ENCODE measurements around the gene HOXB3.
A peak's percentile ranks its signal among the peaks of the same experiment; 100 is the strongest.

The HOXB3 gene

DNA sequence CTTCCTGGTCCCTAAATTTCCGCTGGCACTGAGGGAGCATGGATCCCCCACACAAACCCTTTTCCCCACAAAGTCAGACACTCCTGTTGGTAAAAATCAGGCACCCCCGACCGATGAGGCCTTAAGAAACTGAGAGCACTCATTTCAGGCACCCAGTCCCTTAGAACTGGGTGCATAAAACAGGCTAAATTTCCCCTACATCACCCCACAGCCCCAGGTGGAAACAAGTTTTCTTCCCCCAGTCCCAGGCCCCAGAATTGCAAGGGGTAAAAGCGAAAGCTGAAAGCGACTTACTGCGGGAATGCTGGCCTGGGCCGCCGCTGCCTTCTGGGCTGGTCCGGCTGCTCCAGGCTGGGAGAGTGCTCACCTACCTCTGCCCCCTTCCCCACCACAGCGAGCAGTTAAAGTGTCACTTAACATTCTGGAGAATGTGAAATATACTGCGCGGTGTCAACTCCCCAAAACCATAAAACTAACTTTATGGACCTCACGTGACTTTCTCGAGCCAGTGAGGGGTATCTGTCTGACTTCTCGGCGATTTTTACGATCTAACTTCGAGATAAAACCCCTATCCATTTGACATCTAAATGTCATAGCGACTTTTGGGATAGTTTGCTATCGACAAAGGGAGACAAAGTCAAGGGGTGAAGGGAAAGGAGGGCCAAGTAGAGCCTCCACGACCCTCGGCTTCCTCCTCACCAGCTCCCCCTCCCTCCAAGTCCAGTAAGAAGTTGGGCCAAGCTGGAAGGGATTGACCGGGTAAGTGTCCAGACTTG is at the start of gene HOXB3:
HOXB3 (minus strand) TSS at position 411 of the 776 bp plus-strand sequence. CDS start 37,767 bp downstream, outside the sequence.
- peak; percentile 40 for DNase-seq

DNA sequence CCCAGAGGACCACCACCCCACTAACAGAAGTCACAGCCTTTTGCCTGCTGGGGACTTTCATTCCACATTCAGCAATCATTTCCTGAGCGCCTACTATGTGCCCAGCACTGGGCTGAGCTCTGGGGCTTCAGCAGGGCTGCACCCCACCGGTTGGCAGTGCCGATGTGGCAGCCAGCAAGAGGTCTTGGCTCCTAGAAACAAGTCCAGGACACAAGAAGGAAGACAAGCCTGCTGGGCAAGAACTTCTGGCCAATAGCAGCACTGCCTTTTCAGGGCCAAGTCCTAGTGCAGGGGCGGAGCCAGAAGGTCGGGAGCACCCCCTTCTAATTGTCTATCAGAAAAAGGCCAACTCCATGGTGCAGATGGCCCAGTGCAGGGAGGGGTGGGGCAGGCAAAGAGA is 49.1 kb upstream of the HOXB3 start:
- no peak for DNase-seq

DNA sequence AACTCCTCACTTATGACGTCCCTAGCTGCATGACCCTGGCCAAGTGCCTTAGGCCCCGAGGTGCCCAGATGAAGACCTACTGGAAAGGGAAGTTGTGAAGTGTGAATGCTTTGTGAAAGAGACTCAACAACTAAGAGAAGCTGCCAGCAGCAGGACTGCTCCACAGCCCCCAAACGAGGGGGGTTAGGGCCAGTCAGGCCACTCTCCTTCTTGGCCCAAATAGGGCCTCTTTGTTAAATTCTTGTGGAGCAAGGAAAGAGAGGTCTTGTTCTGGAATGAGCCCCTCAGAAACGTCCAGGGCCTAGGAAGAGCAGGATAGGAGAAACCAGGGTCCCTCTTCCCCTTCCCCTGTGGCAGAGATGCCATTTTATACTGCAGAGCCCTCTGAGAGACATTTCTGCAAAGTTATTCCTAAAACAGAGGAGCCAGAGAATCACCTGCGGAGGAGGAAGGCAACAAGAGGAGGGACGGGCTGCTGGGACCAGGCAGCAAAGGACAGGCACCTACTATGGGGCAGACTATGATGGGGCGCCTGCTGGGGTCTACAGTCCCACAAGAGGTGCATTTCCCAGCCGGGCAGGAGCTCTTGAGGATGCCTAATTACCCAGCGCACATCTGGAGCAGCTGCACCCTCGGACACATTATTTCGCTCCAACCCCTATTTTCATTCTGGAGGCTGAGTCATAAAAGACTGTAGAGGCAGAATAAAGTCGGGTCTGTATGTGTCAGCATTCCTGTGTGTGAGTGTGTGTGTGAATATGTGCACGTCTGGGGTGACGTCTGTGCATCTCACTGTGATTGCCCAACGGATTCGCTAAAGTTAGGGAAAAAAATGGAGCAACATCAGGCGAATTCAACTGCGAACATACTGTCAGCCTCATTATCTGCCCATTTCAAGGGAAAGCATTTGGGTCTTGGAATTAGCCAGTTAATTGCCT is 47.6 kb upstream of the HOXB3 start:
- DNase-seq = no peak

DNA sequence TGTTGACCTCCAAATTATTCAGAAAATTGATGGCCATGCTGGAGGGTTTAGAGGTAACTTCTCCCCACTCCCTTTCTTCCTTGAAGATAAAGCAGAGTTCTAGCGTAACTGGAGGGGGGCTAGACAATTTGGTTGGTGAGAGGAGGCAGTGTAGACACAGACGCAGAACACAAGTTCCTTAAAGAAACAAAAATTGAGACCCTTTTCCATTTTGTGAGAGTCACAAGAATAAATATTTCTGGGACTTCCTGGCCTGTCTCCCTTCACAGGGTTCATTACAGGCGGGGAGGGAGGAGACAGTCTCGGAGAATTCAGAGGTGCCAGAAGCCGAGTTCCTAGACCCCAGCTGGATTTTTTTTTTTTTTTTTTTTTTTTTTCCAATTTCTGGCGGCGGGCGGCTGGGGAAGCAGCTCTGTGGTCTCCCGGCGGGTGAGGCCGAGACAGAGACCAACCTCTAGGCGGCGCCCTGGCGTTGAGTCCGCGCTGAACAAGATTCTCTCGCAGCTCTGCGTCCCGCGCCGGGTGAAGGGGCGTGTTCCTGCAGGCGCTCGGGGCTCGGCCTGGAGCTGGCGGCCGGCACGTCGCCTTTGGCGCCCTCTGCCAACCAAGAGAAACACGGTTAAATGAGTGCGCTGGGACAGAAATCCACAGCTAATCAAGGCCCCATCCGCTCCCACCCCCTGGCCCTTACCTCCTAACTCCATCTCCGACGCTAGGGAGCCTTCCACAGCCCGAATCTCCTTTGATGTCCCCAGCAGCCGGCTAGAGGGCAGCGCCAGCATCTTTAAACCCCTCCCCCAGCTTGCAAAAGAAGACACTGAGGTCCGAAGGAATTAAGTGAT is 46.4 kb upstream of the HOXB3 start:
- DNase-seq = peak; percentile 55

DNA sequence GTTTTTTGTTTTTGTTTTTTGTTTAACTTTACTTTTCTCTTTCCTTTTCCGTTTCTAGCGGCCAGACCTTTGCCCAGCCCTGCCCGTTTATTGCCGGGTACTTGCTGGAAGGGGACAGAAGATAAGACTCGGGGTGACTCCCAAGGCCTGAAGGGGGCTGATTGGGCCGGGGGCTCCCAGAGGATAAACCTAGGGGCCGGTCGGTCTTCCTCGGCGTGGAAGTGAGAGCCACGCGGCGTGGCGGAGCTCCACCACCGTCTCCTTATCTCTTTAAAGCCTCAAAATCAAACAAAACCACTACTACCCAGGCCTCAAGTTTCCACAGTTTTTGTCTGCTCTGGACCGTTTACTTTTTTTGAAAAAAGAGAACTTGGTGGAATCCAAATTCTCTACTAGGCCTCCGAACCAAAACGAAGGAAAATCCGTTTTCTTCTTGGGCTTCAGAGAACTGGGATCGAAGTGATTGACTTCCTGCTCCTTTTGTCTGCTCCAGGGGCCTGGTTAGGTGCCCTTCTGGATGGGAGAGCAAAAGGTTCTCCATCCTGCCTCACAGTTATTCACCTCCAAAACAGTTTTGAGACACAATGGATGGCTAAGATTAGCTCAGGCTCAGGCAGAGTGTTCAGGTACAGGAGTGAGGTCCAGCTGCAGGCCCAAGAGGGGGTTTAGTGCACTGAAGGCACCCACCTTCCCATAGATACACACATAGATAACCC is 44.6 kb upstream of the HOXB3 start:
- no peak for DNase-seq

DNA sequence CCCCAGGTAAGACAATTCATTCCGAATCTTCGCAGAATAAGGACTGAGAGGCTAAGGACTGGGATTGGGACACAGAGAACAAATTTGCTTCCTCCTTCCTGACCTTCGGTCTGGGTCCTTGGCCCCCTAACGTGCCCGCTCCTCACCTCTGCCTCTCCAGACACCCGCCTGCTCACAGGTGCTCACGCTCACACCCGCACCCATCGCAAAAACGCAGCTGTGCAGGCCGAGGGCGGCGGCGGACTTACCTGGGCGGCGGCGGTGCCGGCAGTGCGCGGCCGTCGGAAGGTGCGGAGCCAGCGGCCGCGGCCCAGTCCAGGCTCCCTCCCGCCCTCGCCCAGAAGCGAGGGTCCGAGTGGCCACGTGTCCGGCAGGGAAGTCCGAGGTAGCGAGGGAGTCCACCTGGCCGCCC is 43.2 kb upstream of the HOXB3 start:
- DNase-seq = no peak

DNA sequence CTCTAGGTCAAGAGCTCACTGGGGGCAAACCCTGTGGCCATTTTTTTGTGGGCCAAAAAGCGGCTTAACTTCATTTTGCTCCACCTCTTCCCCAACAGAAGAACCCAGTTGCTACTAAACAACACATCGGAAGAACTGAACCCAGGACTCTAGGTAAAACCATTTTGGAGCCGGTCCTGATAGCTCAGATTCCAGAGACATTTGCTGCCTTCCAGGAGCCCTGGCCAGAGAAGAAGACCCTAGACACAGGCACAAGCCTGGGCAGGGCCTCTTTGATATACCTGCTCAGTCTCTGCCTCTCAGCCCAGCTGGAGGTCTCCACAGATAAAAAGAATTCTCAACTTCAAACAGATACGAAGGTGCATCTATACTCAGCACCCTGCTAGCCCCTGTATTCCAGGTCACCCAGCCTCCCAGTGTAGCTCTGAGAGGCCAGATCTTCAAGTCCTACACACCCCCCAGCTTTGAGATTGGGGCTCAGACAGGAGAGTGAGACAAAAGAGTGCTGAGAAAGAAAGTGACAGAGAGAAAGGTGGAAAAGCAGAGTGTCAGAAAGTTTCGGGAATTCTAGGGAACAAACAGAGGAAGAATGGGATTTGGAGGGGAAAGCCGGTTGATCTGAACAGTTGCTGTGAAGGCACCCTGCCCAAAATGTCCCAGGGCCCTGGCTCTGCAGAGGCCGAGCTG is 42.7 kb upstream of the HOXB3 start:
- DNase-seq = no peak

DNA sequence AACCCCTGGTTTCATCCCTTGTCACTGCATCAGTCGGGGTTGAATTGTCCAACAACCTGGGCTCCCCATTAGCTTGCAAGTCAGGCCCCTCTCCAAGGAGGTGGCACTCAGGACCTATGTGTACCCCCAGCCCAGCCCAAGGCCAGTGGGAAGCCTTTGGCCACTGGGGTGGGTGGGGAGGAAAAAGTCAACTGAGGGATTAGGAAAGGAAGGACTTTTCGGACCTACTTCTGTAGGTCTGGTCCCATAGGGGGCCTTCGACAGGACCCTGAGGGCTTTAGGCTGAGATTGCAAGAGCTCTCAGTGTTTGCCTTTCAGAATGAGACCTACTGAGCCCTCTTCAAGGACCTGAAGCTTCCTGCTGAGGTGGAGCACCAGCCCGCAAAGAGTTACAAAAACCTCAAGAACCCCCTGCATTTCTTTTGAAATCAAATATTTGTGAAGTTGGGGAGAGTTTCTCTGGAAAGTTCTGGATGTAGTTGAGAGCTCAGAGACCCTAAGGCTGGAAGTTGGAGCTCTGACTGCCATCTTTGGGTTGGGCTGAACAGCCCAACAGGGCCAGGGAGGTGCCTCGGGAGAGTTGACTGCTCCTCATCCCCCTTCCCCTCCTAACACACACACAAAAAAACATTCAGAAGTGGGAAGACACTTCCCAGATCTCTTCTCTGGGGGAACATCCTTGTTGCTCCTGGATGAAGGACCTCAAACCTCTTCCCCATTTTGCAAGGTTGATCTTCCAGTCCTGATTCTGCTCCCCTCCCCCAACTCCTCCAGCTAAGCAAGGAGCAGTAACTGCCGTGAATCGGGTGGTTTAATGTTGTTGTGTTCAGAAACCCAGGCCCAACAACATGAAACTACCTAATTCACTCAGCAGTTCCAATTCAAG is 41.9 kb upstream of the HOXB3 start:
- DNase-seq = no peak

DNA sequence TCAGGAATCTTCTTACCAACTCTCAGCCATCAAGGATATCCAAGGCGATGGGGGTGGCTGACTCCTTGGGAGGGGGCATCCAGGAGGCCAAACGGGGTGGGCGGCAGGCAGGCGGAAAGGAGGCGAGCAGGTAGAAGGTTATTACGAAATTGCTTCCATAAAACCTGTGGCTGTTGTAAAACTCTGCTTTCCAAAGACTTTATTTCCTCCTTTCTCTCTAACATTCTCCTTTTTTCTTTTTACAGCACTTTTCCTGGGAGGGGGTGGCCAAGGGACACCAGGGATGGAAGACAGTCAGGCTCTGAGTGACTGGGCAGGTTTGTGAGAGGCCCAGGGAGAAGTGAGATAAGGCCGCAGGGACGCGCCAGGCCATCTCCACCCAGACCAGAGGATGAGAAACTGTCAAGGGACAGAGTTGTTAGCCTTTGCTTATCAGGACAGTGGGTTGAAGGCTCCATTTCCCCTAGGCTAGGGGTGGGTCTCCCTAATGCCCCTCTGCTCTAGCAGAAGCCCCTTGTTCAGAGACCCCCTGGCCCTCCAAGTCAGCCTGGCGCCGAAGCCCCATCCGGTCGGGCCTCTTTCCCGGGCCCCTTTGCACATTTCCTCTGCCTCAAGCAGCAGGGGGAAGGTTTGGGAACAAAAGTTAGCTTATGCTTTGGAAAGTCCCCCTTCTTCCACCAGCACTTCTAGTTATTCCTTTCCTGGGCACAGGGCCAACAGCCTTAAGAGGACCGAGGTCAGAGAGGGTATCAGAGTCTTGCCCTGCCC is 41.1 kb upstream of the HOXB3 start:
- no peak for DNase-seq

DNA sequence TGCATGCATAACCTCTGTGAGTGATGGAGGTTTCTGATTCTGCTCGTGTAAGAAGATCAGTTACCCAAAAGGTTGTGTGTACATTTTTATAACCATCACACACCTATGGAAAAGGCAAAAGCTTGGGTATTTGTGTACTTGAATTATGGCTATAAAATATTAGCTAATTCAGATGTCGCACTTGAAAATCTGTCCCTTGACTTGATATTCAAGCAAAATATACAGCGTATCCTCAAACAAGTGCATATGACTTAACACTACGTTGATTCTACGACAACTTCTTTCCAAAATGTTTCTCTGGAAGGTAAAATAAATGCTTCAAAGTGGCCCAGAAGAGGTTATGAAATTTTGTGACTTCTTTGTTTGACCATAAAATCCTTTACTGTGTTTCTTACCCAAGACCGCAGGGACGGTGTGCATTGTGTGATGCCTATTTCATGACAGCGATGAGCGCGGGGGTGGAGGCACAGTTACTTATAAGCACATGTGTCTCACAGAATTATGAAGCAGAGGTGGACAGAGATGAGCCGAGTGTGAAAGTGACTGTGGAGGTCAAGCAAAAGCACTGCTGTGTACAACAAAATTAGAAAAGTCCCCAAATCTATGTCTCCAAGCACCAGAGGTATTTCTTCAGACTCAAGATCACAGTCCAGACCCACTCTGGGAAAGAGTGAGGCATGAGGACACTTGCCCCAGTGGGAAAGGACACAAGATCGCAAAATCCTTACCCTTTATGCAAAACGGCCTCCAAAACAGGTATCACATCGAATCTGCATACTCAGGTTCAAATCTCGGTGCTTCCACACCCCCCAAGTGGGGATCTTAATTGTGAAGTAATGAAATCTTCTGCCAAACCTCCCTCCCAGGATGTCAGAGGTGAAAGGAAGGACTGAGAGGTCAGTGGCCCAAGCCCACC is 40.2 kb upstream of the HOXB3 start:
- no peak for DNase-seq

DNA sequence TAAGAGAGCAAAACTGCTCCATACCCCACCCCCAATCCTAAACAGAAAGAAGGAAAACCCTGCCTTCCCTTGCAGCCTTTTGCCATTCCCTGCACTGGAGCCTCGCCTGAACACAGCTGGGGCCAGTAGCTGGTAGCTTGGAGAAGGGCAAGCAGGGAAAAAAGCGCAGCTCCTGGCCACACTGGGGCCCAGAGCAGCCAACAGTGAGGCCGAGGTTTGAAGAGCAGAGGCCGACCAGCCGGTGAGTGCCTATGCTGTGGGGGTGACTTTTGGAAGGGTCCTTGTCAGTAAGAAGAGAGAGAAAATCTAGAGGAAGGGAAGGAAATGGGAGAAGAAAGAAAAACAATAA is 39.3 kb upstream of the HOXB3 start:
- no peak for DNase-seq

DNA sequence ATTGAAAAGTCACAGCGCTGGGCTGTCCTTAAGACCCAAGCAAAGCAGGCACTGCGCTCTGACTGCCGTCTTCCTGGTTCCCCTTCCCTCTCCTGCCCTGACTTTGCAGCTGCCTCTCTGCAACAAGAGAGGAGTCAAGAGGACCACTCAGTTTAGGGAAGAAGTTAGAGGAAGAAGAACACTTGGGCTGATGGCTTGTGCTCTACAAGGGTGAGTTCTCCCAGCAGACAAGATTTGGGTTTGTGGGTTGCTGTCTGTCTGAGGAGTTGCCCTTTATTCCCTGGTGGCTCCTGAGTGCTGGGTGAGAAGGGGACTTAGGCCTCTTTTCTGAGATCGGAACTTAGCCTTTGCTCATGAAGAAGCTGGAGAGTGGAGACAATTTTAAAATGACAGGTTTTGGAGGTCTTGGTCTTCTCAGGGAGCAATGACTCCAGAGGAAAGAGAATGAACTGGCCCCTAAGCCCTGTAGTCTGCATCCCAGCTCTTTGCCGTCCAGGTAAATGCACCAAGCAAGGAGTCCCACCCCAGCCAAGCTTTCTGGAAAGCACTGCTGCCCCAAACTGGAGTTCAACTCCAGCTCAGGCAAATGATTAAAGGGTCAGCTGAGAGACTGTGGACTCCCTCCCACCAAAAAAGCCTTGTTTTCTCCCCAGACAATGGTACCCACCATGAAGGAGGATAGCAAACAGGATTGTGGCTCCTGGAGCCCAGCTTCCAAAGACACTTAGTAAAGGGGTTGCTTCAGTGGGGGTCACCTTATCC is 38.8 kb upstream of the HOXB3 start:
- DNase-seq = no peak

DNA sequence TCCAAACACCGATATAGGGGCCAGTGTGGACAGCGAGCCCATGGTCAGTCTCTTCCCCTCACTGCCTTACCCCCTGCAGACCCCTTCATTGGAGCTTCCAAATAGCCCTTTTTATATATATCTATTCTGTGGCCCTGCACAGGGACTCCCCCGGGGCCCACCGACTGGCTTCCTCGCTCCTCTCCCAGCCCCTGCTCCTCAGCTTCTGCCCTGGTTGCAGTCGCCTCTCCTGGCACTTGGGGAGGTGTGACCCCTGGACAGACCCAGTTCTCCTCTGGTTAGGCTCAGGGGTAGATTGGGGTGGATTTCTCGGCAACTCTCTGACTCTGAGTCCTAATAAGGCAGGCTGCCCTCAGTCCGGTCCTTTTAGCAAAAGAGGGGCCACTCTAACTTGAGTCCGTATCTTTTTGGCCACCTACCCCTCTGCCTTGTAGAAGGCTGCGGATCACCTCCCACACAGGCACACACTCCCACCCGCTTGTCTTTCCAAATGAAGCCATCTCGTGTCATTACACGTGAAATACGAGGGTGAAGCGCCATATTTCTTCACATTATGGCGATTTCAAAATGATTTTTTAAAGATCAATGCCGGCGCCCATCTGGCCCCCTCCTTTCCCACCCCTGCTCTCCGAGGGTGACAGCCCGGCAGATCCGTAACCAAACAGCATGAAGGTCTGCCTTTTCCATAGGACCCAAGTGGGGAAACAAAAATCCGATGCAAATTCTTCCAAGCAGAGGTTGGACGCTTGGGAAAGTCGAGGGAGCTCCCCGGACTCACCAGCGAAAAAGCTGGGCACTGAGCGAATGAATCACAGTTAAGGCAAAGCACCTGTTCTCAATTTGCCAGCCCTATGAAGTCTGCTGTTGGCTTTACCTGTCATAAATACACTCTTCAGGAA is 37.8 kb upstream of the HOXB3 start:
- no peak for DNase-seq

DNA sequence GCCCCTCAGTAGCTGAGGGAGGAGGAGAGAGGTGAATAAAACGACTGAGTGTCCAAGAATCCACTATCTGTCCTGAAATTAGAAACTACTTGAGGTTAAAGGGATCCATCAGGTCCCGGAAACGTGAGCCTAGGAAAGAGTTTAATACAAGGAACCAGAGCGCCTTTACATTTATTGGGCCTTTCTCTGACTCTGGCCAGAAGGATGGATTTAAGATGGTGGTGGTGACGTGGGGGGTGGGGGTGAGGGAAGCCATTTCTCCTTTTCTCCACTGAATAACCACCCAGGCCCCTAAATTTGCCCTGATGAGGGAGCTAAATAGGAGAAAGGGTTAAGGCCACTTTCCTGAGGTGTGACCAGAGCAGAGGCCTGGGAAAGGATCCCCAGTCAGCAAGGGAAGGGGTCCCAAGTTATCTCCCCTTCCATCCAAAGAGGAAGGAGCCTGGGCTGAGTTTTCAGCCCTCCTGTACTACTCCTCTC is 37.1 kb upstream of the HOXB3 start:
- no peak for DNase-seq

DNA sequence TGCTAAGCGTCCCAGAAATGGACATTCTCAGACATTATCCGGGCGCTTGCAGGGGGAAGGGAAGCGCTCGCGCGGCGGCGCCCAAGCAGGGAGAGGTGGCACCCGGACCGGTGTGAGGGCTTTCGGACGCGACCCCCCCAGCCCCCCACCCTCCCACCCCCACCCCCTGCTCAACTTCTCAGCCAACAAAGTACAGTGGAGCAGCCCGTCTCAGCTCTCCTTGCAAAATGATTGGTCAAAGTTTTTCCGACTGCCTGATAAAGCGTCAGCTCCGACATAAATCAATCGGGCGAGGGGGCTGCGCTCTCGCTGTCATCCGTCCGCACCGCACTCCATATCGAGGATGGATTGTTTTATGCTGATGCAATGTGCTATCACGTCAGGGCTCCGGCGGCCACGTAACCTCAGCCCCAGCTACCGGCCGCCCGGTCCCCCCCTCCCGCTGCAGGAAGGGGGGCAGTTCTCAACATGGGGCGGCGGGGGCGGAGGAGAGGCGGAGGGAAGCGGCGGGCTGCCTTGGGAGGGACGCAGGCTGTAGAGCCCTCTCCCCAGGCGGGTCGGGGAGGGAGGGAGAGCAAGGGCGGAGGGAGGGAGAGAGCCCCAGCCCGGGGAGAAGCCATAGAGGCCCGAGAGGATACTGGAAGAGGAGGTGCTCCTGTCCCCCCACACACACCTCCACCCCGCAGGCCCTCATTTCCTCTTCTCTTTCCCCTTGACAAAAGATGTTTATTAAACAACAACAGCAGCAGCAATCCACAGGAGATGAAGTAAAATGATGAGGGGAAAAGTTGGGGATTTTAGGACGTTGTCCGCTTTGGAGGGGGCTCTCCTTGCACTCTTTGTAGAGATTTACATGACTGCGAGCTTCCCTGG is 36.4 kb upstream of the HOXB3 start, which contains the start of gene HOXB9:
HOXB9 (minus strand) TSS at position 114 of the 873 bp plus-strand sequence; CDS start at position 25, 89 bp downstream.
- DNase-seq = no peak
